H1 (cell line): ENCODE measurements around the gene SIN3B.
"Not testable (repeated sequence)": the region's sequence is repeated elsewhere in the genome, so short reads cannot be mapped to it uniquely, and the experiment has no call there.

Source experiments
- CBX5 ChIP-seq: fragments of 300-800, 300-1000 bp; sonication (generic); IDR thresholded peaks from 2 replicates; pipeline ENCODE4 v1.7.1; 2016; ENCODE audit warnings: antibody characterized with exemption, low read length, low read depth
- CHD1 ChIP-seq: IDR thresholded peaks from 2 replicates; pipeline ENCODE4 v1.6.1; 2012; ENCODE audit warnings: low read depth, low read length, improper control_type of control experiment
- CTCF ChIP-seq, 3 experiments: IDR thresholded peaks; 1 replicate in 2 of 3; 2 replicates in 1 of 3; pipeline versions ENCODE4 v1.5.1 to v1.6.1; 2011; ENCODE audit warnings: low read length in 3 of 3, mild to moderate bottlenecking in 3 of 3, inconsistent platforms in 2 of 3, low read depth in 1 of 3, moderate library complexity in 1 of 3; ENCODE audit not compliant: insufficient read depth in 1 of 3; ENCODE audit errors: control extremely low read depth in 1 of 3
- EP300 ChIP-seq, 2 experiments: IDR thresholded peaks; 1 replicate in 1 of 2; 2 replicates in 1 of 2; pipeline ENCODE4 v1.6.1; 2011 to 2012; ENCODE audit warnings: low read depth in 2 of 2, low read length in 2 of 2, mild to moderate bottlenecking in 2 of 2, borderline replicate concordance in 1 of 2, inconsistent platforms in 1 of 2, moderate library complexity in 1 of 2
- EZH2 ChIP-seq: fragments of 200-600 bp; sonication (generic); IDR thresholded peaks from 2 replicates; pipeline ENCODE4 v1.7.1; 2012; ENCODE audit warnings: low read depth, mild to moderate bottlenecking, moderate library complexity, low read length, inconsistent platforms; ENCODE audit not compliant: severe bottlenecking
- GABPA ChIP-seq: IDR thresholded peaks from 2 replicates; pipeline ENCODE4 v1.6.1; 2011; ENCODE audit warnings: mild to moderate bottlenecking, low read length, moderate library complexity, borderline replicate concordance; ENCODE audit not compliant: insufficient read depth
- JUND ChIP-seq: IDR thresholded peaks from 2 replicates; pipeline ENCODE4 v1.6.1; 2011; ENCODE audit warnings: mild to moderate bottlenecking, improper control_type of control experiment, low read length
- POLR2A ChIP-seq, 2 experiments: IDR thresholded peaks; 1 replicate in 1 of 2; 2 replicates in 1 of 2; pipeline ENCODE4 v1.6.1; 2011; ENCODE audit warnings: low read depth in 2 of 2, low read length in 2 of 2, mild to moderate bottlenecking in 2 of 2; ENCODE audit errors: control extremely low read depth in 1 of 2
- RAD21 ChIP-seq, 2 experiments: IDR thresholded peaks in 1 of 2; conservative IDR thresholded peaks in 1 of 2; 2 replicates each; pipeline ENCODE4 v1.6.1; 2011; ENCODE audit warnings: low read depth in 2 of 2, low read length in 2 of 2, improper control_type of control experiment in 1 of 2, inconsistent platforms in 1 of 2, mild to moderate bottlenecking in 1 of 2, moderate library complexity in 1 of 2
- SIN3A ChIP-seq, 2 experiments: IDR thresholded peaks in 1 of 2; conservative IDR thresholded peaks in 1 of 2; 2 replicates each; pipeline ENCODE4 v1.6.1; 2011 to 2012; ENCODE audit warnings: low read length in 2 of 2, improper control_type of control experiment in 1 of 2, low read depth in 1 of 2, mild to moderate bottlenecking in 1 of 2
- TAF1 ChIP-seq: IDR thresholded peaks from 2 replicates; pipeline ENCODE4 v1.6.1; 2011; ENCODE audit warnings: mild to moderate bottlenecking, low read depth, low read length
- TBP ChIP-seq: IDR thresholded peaks from 2 replicates; pipeline ENCODE4 v1.6.1; 2011; ENCODE audit warnings: low read depth, low read length, improper control_type of control experiment
- YY1 ChIP-seq: IDR thresholded peaks from 2 replicates; pipeline ENCODE4 v1.6.1; 2011; ENCODE audit warnings: low read depth, mild to moderate bottlenecking, low read length

- TF ChIP-seq YY1; POLR2A (IDR thresholded peaks at IDR 0.05; ENCODE audit: control extremely low read depth in 1 of 2, low read depth in 2 of 2, low read length in 2 of 2); CTCF (IDR thresholded peaks at IDR 0.05; ENCODE audit: control extremely low read depth in 1 of 3, insufficient read depth in 1 of 3, low read depth in 1 of 3, low read length in 3 of 3); SIN3A (conservative IDR thresholded peaks at IDR 0.05 in 1 of 2, IDR thresholded peaks at IDR 0.05 in 1 of 2; ENCODE audit: low read depth in 1 of 2, low read length in 2 of 2); RAD21 (IDR thresholded peaks at IDR 0.05 in 1 of 2, conservative IDR thresholded peaks at IDR 0.05 in 1 of 2; ENCODE audit: low read depth in 2 of 2, low read length in 2 of 2); GABPA; TAF1; EZH2; TBP; JUND; EP300 (IDR thresholded peaks at IDR 0.05; ENCODE audit: borderline replicate concordance in 1 of 2, low read depth in 2 of 2, low read length in 2 of 2); CHD1; CBX5: not testable (repeated sequence)
Measured at GRCh38 chr19:16798326-16798725, 30.9 kb upstream of the SIN3B start.
